ENCODE measurements around the gene KCTD14. TPM values are rescaled to one million over a fixed set of nuclear protein-coding genes. Genes with fewer than 3 reads are reported as not detected.

The KCTD14 gene
- total and polyA plus RNA-seq, 2 of the 4 experiments (the other 2 are of a cell fraction): 0.90 to 0.97 TPM

GRCh38 chr11:78036313-78036712 lies 13.2 kb upstream of the KCTD14 start:
- Histone ChIP-seq H3K4me1 (ENCODE audit: control insufficient read depth, insufficient read depth, low read length) (peaks cover 5% of the 10 kb centered on the region), H3K27me3 (ENCODE audit: control insufficient read depth, insufficient read depth, low read length) (no peaks in the 10 kb centered on the region), H3K27ac (ENCODE audit: insufficient read depth, low read length) (no peak overlapping the region), H3K4me3 (ENCODE audit: insufficient read depth, low read depth, low read length) (no peak overlapping the region), H2BK120ac (ENCODE audit: low read depth, low read length) (no peak overlapping the region), H3K4ac (ENCODE audit: low read depth, low read length) (no peak overlapping the region), H3K9me3 (ENCODE audit: control insufficient read depth, insufficient read depth, low read length) (no peaks in the 10 kb centered on the region), H3K18ac (ENCODE audit: low read depth, low read length) (no peak overlapping the region), H2BK5ac (ENCODE audit: low read depth, low read length, poor library complexity, severe bottlenecking) (no peak overlapping the region), H3K23ac (ENCODE audit: low read depth, low read length) (no peak overlapping the region), H4K8ac (ENCODE audit: low read depth in 2 of 2, low read length in 2 of 2) (no peak overlapping the region), H3K9ac (ENCODE audit: low read depth, low read length) (no peak overlapping the region), H3K79me1 (ENCODE audit: low read depth in 1 of 2, low read length in 2 of 2) (peaks cover 0 to 10% of the 10 kb centered on the region in 2 experiments; a peak in 2 of 4 replicates), H2AK9ac (replicated peaks; ENCODE audit: low read depth, low read length, poor library complexity) (no peak overlapping the region), H3K14ac (replicated peaks; ENCODE audit: low read depth, low read length) (no peak overlapping the region), H3K56ac (ENCODE audit: extremely low read depth, insufficient read depth, low read length) (no peak overlapping the region), H2BK15ac (ENCODE audit: low read depth, low read length) (no peak overlapping the region), H3K4me2 (ENCODE audit: low read depth, low read length) (no peak overlapping the region), H2AFZ (replicated peaks; ENCODE audit: low read length, poor library complexity) (no peak overlapping the region), H2AK5ac (ENCODE audit: low read depth, low read length) (no peak overlapping the region), H3K36me3 (ENCODE audit: control insufficient read depth, insufficient read depth, low read length) (no peaks in the 10 kb centered on the region), H4K91ac (ENCODE audit: insufficient read depth, low read depth, low read length) (no peak overlapping the region), H4K5ac (ENCODE audit: low read depth, low read length) (no peak overlapping the region), H2BK20ac (ENCODE audit: low read depth, low read length) (no peak overlapping the region), H3K9me1 (ENCODE audit: insufficient read depth, low read length) (peaks cover 14% of the 10 kb centered on the region), H4K20me1 (ENCODE audit: insufficient read depth, low read length) (no peaks in the 10 kb centered on the region)
- no CpG with 5 or more reads among the region's 3 CpGs for WGBS, 2 experiments (ENCODE audit: extremely low coverage in 2 of 2, insufficient read length in 1 of 2)
- BruUV-seq (replicated peaks): no TSS peak
- in situ Hi-C loops (cut with MboI; ENCODE audit: low sequenced_read_pairs) (no loop called here), dilution Hi-C loops (cut with HindIII; ENCODE audit: low sequenced_read_pairs, unreplicated experiment) (no loop called here), intact Hi-C loops (cut with micrococcal nuclease) (no loop called here)
- DNase-seq (no peak), ATAC-seq (ENCODE audit: low read depth) (no peak)
- ChIA-PET CTCF (interaction anchor here (0.6 to 1.1 kb wide), 3 partner anchors 10 to 49 kb away, joined by 3 to 4 read pairs (median 3); no protein-coding TSS in a partner anchor), POLR2A (ENCODE audit: unreplicated experiment) (no interaction called here)
- TF ChIP-seq POLR2A (IDR thresholded peaks at IDR 0.05; ENCODE audit: low read depth, low read length) (no peak), RCOR1 (IDR thresholded peaks at IDR 0.05; ENCODE audit: insufficient replicate concordance, low read length) (no peak), RFX5 (IDR thresholded peaks at IDR 0.05; ENCODE audit: low read depth, low read length) (no peak), MAZ (IDR thresholded peaks at IDR 0.05; ENCODE audit: borderline replicate concordance, low read depth, low read length) (no peak), MXI1 (IDR thresholded peaks at IDR 0.05; ENCODE audit: borderline replicate concordance, low read depth, low read length) (no peak), BHLHE40 (IDR thresholded peaks at IDR 0.05; ENCODE audit: low read depth, low read length) (no peak), ELK1 (IDR thresholded peaks at IDR 0.05; ENCODE audit: borderline replicate concordance, low read depth, low read length) (no peak), FOS (IDR thresholded peaks at IDR 0.05; ENCODE audit: low read depth, low read length) (no peak), CHD1 (IDR thresholded peaks at IDR 0.05; ENCODE audit: low read depth, low read length) (no peak), RAD21 (IDR thresholded peaks at IDR 0.05; ENCODE audit: low read length) (no peak), SMC3 (IDR thresholded peaks at IDR 0.05; ENCODE audit: low read depth, low read length) (no peak), CEBPB (IDR thresholded peaks at IDR 0.05; ENCODE audit: low read depth, low read length) (no peak), MAFK (IDR thresholded peaks at IDR 0.05; ENCODE audit: low read depth, low read length) (no peak), USF2 (IDR thresholded peaks at IDR 0.05; ENCODE audit: low read depth, low read length) (no peak), NFE2L2 (IDR thresholded peaks at IDR 0.05; ENCODE audit: low read depth, low read length) (no peak)
- TF ChIP-seq, protein P1, sequence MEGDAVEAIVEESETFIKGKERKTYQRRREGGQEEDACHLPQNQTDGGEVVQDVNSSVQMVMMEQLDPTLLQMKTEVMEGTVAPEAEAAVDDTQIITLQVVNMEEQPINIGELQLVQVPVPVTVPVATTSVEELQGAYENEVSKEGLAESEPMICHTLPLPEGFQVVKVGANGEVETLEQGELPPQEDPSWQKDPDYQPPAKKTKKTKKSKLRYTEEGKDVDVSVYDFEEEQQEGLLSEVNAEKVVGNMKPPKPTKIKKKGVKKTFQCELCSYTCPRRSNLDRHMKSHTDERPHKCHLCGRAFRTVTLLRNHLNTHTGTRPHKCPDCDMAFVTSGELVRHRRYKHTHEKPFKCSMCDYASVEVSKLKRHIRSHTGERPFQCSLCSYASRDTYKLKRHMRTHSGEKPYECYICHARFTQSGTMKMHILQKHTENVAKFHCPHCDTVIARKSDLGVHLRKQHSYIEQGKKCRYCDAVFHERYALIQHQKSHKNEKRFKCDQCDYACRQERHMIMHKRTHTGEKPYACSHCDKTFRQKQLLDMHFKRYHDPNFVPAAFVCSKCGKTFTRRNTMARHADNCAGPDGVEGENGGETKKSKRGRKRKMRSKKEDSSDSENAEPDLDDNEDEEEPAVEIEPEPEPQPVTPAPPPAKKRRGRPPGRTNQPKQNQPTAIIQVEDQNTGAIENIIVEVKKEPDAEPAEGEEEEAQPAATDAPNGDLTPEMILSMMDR (conservative IDR thresholded peaks at IDR 0.05; ENCODE audit: low read depth, low read length): no peak
